GM21576 (cell line): ENCODE results near the gene TRPC1.
"Not testable (repeated sequence)": the region's sequence is repeated elsewhere in the genome, so short reads cannot be mapped to it uniquely, and the experiment has no call there.

Experiments used
- ATAC-seq: cut with Tn5 transposase; IDR thresholded peaks from one replicate; pipeline ENCODE4 v1.9.1; 2021; ENCODE audit warnings: mild to moderate bottlenecking, moderate library complexity; ENCODE audit not compliant: unreplicated experiment

TRPC1 gene

DNA sequence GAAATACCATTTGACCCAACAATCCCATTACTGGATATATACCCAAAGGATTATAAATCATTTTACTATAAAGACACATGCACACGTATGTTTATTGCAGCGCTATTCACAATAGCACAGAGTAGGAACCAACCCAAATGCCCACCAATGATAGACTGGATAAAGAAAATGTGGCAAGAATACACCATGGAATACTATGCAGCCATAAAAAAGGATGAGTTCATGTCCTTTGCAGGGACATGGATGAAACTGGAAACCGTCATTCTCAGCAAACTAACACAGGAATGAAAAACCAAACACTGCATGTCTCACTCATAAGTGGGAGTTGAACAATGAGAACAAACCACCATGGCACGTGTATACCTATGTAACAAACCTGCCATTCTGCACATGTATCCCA is 26.7 kb downstream of the TRPC1 start:
- ATAC-seq = not testable (repeated sequence)

DNA sequence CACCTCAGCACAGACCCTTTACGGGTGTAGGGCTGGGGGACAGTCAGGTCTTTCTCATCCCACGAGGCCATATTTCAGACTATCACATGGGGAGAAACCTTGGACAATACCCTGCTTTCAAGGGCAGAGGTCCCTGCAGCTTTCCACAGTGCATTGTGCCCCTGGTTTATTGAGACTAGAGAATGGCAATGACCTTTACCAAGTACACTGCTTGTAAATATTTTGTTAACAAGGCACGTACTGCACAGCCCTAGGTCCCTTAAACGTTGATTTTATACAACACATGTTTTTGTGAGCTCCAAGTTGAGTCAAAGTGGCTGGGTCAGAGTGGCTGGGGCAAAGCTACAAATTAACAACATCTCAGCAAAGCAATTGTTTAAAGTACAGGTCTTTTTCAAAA is 28.8 kb downstream of the TRPC1 start:
- not testable (repeated sequence) for ATAC-seq

DNA sequence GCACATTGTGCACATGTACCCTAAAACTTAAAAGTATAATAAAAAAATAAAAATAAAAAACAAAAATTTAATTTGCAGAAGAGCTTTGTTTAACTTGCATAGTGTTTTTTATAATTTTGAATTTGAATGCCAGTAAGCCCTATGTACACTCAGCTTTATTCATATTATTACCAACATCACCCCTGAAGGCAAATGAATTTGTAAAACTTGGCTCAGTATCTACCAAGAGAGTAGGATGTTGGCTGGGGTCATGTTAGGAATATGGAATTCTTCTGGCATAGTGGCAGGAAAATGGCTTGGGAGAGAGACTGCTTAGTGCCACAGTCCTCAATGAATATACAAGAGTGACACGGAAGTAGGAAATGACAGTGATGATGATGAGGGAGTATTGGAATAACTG is 30.7 kb downstream of the TRPC1 start:
- no peak for ATAC-seq

DNA sequence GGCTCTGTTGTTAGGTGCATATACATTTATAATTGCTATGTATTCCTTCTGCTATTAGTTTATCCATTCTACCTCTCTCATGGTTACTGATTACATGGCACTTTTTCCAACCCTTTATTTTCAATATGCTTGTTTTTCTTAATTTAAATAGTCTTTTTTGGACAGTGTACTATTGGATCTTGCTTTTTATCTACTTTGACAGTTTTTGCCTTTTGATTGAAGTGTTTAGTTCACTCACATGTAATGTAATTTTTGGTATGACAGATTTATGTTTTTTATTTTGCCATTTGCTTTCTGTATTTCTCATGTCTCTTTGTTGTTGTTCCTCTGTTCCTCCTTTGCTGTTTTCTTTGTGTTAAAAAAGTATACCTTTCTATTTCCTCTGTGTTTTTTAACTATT is 44.5 kb downstream of the TRPC1 start:
- ATAC-seq = no peak

DNA sequence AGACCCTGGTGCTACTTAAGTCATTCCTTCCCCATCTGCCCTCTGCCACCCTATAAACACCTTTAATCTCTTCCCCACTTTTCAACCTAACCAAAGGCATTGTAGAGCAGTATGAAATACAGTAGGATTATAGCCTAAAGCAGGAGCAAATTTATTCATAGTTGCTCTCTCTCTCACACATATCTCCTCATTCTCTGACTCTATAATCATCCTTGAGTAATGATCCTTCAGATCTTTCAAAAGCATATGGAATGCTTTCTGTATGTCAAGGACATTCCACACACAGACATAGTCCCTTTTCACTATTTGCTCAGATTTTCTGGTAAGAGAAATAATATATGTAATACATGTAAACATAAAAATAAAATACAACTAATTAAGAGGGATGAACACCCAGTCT is 54.1 kb downstream of the TRPC1 start:
- no peak for ATAC-seq

DNA sequence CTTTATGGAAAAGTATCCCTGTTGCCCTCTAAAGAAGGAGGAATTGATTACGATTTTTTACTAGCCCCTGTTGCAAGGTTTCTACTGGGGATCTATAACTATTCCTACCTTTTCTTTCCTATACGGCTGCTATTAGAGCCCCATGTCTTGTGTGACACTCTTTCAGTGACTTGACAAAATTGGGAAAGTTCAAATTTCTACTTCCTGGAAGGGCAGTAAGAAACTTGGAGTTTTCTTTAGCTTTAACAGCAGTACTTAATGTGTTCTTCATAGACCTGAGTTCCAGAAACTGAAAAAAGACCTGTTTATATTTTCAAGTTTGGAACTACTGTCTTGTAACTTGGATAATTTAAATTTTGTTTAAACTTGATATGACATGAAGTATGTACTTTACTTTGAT is 54.7 kb downstream of the TRPC1 start:
- ATAC-seq = no peak

DNA sequence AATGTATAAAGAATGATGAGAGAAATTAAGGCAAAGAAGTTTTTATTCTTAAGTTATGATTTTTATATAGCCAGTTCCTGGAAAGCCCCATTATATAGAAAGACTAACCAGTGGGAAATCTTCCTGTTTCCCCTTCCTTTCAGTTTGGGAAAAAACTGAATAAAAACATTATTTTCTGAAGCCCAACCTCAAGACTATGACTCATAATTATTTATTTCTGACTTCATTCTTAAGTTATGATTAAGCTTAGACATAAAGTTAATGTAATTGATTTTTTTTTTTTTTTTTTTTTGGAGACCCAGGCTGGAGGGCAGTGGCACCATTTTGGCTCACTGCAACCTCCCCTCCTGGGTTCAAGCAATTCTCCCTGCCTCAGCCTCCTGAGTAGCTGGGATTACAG is 55.8 kb downstream of the TRPC1 start:
- no peak for ATAC-seq

DNA sequence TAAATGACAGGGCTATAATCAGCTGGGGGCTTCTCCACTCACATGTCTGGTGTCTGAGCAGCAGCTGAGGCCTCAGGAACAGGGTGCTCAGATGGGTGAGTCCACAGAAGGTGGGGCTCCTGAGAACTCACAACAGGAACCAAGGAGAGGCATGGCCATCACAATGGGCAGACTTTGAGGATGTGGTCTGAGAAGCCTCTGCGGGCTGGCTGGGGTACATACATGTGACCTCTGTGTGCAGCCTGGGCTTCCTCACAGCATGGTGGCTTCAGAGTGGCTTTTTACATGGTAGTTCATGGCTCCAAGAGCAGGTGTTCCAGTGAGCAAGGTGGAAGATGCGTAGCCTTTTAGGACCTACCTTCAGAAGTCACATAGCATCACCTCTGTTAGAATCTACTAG is 58.8 kb downstream of the TRPC1 start:
- no peak for ATAC-seq

DNA sequence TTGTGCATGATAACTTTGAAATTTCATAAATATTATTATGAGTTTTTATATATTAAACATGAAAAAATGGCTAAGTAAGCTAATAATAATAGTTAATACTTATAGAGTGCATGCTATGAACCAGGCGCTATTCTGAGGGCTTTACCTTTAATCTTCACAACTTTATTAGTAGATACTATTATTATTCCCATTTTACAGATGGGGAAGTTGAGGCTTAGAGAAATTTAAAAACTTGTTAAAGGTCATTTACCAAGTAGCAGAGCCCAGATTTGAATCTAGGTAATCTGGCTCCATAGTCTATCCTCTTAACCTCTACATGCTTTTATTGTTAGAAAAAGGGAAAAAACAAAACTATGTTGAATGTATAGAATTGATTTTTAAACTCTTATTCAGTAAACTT is 60.4 kb downstream of the TRPC1 start:
- ATAC-seq = no peak

DNA sequence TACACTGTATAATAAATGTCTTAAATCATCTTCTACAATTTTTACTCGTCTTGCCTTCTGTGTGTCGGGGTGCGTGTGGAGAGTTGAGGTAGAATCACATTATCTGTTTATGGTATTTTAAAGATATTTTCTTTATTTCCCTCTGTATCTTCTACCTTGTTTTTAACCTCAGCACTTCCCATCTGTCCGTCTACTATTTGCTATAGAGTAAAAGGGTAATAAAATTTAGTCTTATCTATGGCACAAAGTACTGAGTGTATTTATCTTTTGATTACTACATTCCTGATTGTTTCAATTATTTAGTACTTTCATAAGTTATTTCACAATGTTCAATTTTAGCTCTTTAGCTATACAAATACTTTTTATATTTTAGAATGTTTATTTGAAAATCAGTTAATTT is 62.2 kb downstream of the TRPC1 start:
- ATAC-seq = no peak

DNA sequence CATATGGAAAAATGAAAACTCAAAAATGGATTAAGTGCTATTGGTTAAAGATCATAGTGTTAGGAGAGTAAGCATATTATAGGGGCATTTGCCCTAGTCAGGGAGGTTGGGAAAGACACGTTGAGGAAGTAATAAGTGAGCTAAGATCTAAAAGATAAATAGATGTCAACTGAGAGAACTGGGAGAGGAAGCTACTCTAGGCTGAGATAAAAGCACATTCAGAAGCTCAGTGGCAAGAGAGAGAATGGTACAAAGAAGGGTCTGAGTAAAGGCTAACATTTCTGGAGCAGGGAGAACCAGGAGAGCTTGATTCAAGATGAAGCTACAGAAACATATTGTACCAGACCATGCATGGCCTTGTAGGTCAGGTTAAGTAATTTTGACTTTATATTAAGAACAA is 63.9 kb downstream of the TRPC1 start:
- ATAC-seq = no peak

DNA sequence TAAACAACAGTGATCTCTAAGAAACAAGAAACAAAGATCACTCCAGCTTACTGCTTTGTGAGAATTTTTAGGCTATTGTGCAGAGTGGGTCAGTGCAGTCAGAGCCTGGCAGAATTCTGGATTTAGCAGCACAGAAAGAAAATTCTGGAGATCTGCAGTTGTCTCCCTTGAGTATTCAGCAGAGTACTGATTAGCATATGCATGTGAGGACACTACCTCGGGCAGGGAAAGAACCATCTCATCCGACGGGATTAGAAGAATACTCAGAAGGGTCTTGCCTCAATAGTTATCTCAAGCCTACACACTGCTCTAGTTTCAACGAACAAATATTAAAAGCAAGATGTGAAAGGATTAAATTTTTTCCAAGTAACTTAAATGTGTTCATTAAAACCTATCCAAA is 70.7 kb downstream of the TRPC1 start:
- ATAC-seq = no peak

DNA sequence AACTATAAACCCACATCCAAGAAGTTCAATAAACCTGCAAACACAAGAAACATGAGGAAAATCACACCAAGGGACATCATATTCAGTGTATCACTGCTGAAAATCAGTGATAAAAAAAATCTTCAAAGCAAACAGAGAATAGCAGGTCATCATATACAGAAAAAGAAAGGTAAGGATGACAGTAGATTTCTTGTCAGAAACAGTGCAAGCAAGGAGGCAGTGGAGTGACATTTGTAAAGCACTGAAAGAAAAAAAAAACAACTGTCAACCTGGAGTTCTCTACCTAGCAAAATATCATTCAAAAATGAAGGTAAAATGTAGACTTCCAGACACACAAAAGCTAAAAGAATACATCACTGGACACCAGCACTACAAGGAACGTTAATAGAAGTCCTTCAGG is 71.5 kb downstream of the TRPC1 start:
- ATAC-seq = no peak

DNA sequence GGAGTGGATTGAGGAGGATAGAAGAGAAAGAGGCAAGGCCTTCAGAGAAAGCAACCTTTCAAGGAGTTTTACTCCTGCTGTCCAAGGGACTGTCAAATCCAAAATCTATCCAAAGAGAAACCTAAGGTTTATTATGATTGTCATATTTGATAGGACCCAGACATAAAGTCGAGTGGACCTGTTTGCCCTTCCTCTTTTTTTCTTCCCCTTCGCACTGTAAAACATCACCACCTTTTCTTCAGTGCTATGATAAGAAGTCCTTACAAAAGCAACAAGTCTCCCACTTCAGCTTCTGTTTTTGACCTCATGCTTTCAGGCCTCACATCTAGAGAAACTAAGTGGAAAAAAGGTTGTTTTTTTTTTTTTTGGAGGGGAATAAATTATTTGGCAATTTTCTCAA is 73.0 kb downstream of the TRPC1 start:
- no peak for ATAC-seq

DNA sequence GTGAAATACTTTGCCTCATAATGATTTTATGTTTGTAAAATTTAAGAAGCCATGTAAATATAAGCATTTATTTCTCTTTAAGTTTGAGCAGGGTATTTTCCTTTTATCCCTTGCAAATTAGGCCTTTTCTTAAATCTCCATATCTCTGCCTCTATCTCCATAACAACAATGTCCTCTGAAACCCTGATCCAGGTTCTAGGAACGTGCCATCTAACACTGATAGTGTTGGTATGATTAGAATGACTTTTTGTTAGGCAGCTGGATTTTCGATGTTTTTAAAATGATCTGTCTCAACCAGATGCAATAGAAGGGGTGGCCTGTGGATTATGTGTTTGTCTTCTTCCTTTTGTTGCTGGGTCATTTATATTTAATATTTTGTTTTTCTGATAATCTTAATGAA is 77.9 kb downstream of the TRPC1 start:
- no peak for ATAC-seq

DNA sequence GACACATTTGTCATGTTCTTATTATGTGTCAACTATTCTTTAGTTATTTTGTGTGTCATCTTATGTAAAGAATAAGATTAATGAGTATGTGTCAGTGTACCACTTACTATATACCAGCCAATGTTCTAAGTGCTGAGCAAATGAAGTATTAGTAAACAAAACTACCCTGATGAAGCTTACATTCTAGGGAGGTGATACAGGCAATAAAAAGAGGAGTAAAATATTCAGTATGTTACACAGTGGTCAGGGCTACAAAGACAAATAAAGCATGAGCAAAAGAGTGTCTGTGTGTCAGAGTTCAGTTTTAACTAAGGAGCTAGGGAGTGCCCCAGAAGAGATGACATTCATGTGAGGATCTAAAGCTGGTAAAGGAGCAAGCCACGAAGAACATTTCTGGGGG is 79.1 kb downstream of the TRPC1 start:
- ATAC-seq = no peak

DNA sequence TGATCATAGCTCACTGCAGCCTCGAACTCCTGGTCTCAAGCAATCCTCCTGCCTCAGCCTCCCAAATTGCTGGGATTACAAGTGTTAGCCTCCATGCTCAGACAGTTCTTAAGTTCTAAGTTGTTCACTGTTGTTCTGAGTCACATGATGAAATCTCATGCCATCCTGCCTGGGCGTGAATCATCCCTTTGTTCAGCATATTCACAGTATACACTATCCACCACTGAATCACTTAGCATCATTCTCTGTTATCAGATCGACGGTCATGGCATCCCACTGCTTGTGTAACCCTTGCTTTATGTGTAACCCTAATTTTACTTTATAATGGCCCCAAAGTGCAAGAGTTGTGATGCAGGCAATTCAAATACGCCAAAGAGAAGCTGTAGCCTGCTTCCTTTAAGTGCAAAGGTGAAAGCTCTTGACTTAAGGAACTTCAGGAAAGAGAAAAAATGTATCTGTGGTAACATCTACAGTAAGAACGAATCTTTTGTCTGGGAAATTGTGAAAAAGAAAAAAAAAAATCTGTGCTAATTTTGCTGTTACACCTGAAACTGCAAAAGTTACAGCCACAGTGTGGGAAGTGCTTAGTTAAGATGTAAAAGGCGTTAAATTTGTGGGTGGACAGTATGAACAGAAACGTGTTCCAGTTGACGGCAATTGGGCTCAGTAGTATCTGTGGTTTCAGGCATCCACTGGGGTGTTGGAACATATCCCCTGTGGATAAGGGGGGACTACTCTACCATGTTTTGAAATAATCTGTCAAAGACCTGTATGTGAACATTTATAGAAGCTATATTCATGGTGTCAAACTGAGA is 84.5 kb downstream of the TRPC1 start:
- ATAC-seq = no peak

DNA sequence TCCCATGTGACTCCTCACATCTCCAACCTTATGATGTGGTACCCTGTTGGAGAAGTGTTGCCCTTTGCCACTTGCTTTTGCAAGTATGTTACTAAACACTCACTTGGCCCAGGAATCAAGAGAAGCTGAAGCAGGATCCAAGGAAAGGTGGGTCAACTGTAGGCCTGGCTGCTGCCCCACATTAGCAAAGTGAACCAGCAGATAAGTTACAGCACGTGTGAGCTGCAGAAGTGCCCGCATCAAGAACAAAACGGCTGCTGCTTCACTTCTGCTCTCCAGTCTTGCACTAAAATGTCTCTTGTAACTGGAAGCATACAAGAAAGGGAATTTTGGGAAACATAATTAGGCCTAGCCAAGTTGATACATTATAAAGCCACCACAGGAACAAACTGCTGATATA is 85.4 kb downstream of the TRPC1 start:
- ATAC-seq = no peak

DNA sequence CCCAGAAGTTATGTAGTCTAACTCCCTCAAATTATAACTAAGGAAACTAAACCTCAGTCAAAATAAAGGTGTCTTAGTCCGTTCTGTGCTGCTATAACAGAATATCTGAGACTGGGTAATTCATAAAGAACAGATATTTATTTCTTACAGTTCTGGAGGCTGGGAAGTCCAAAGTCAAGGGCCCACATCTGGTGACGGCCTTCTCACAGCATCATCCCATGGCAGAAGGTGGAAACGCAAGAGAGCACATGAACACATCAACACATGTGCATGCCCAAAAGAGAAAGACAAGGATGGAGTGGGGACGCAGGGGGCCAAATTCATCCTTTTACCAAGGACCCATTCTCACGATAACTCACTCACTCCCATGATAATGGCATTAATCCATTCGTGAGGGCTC is 92.0 kb downstream of the TRPC1 start:
- ATAC-seq = no peak

DNA sequence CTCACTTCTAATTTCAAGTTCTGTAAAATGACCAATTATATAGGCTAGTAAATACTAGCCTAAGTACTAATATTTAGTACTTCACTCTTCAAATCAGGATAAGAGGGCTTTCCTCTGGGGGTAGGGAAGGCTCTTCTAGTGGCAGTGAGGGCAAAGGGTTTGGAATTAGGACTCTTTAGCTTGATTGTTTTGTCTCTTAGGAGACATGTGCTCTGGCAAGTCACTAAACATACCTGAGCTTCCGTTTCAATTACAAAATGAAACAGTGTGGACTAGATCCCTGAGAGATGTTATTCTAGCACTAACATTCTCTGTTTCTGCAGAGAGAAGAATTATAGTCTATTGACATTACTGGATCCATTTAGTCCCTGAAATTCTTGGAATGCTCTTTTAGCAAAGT is 93.5 kb downstream of the TRPC1 start:
- ATAC-seq = no peak

DNA sequence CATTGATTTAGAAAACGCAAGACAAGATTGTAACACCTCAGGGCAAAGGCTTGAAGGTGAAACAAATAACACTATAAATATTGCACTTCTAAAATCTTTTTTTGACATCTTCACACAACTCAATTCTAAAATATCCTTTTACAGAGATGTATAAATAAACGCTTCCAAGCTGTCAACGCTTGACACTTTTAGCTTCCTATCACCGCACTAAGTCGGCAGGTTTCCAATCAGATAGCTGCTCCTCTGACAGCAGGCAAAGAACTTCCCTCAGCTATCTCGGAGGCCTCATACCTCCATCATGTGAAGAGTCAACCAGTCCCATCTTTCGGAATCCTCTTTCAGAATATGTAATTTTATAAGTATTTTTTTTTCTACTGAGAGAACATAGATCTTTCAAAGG is 94.1 kb downstream of the TRPC1 start:
- no peak for ATAC-seq

DNA sequence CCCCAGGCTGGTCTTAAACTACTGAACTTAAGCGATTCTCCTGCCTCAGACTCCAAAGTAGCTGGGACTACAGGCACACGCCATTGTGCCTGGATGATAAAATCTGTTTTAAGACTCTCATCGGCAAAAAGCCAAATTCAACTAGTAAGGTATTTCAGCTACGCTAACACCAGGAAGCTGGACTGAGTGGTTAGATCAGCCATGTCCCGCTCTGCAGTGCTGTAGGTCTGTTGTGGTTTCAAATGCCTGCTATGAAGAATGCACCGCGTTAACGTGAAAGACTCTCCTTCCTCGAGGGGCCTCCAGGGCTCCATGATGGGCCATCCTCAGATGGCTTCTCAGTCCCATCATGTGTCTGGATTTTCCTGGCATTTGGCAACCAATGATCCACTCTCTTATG is 94.8 kb downstream of the TRPC1 start:
- no peak for ATAC-seq

DNA sequence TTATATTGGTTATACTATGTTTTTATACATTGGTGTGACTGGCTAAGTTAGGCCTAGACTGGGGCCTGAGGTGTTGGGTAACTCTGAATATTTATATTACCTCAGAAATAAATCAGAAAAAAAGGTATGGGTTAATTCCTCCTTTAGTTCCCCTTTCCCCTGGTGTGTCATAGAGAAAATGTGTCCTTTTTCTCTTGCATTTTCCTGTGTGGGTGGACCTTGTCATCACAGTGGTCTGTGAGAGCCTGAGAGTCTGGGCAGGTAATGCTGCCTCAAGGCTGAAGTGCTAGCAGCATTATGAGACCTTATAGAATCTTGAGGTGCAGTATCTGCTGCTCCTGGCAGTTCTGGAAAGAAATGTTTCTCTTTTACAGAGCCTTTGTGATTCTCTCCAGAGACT is 95.3 kb downstream of the TRPC1 start:
- ATAC-seq = no peak
